NCI-H1417 treated with DMSO at 0.1 percent for 48 hours (cell line): ENCODE measurements around the gene ADIPOQ.
"Not testable (repeated sequence)": the region's sequence is repeated elsewhere in the genome, so short reads cannot be mapped to it uniquely, and the experiment has no call there.

ENCODE experiments used
- DNase-seq: peaks from one replicate; lab custom pipeline; 2025; lab: John Stamatoyannopoulos, UW

ADIPOQ gene

GRCh38 chr3:186870421-186871201 lies 28.1 kb downstream of the ADIPOQ start:
- DNase-seq: no peak

- DNase-seq: no peak
Observed at GRCh38 chr3:186871403-186871924, 29.0 kb downstream of the ADIPOQ start.

GRCh38 chr3:186873796-186874195 lies 31.3 kb downstream of the ADIPOQ start:
- not testable (repeated sequence) for DNase-seq

DNA sequence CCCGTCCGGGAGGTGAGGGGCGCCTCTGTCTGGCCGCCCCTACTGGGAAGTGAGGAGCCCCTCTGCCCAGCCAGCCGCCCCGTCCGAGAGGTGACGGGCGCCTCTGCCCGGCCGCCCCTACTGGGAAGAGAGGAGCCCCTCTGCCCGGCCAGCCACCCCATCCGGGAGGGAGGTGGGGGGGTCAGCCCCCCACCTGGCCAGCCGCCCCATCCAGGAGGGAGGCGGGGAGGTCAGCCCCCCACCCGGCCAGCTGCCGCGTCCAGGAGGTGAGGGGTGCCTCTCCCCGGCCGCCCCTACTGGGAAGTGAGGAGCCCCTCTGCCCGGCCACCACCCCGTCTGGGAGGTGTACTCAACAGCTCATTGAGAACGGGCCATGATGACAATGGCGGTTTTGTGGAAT lies 31.7 kb downstream of the ADIPOQ start:
- DNase-seq: not testable (repeated sequence)

DNA sequence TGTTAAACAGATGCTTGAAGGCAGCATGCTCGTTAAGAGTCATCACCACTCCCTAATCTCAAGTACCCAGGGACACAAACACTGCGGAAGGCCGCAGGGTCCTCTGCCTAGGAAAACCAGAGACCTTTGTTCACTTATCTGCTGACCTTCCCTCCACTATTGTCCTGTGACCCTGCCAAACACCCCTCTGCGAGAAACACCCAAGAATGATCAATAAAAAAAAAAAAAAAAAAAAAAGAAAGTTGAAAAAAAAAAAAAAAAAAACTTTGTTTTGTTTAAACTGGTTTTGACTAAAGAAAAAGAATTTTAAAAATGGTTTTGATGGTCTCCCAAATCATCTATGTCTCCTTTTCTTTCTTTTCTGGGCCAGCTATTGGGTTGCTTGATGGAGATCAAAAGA lies 32.3 kb downstream of the ADIPOQ start:
- DNase-seq: not testable (repeated sequence)

- DNase-seq: no peak
Observed at GRCh38 chr3:186875708-186876107, 33.2 kb downstream of the ADIPOQ start.

- no peak for DNase-seq
Observed at GRCh38 chr3:186879781-186880180, 37.3 kb downstream of the ADIPOQ start.

DNA sequence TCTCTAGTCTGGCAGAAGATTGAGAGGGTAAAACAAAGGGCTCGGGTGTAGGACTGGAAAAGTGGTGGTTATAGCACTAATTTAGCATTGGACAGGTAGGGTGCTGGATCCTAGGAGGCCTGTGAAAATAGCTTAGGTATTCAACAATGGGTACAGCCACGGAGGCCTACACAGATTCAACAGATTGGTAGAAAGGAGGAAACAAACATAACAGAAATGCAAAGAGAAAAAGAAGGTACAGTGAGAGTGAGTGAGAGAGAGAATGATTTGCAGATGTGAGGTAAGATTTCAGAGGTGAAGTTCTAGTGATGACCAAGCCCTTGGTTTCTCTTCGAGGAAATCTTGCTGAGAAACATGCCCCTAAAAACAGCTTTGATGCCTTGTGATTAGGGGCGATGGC lies 37.9 kb downstream of the ADIPOQ start:
- DNase-seq: no peak

GRCh38 chr3:186882150-186882524 lies 39.6 kb downstream of the ADIPOQ start:
- DNase-seq: no peak

- no peak for DNase-seq
Observed at GRCh38 chr3:186882881-186883685, 40.6 kb downstream of the ADIPOQ start.

DNA sequence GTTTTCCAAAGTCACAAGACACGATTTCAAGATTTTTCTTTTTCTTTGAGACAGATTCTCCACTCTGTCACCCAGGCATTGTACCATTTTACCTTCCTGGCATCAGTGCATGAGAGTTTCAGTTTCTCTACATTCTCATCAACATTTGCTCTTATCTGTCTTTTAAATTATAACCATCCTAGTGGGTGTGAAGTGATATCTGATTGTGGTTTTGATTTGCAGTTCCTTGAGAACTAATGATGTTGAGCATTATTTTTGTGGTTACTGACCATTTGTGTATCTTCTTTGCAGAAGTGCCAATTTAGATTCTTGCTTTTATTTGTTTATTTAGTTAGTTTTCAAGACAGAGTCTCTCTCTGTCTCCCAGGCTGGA lies 41.2 kb downstream of the ADIPOQ start:
- no peak for DNase-seq

DNA sequence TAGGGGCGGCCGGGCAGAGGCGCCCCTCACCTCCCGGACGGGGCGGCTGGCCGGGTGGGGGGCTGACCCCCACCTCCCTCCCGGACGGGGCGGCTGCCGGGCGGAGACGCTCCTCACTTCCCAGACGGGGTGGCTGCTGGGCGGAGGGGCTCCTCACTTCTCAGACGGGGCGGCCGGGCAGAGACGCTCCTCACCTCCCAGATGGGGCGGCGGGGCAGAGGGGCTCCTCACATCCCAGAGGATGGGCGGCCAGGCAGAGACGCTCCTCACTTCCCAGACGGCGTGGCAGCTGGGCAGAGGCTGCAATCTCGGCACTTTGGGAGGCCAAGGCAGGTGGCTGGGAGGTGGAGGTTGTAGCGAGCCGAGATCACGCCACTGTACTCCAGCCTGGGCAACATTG lies 42.4 kb downstream of the ADIPOQ start:
- DNase-seq: not testable (repeated sequence)

DNA sequence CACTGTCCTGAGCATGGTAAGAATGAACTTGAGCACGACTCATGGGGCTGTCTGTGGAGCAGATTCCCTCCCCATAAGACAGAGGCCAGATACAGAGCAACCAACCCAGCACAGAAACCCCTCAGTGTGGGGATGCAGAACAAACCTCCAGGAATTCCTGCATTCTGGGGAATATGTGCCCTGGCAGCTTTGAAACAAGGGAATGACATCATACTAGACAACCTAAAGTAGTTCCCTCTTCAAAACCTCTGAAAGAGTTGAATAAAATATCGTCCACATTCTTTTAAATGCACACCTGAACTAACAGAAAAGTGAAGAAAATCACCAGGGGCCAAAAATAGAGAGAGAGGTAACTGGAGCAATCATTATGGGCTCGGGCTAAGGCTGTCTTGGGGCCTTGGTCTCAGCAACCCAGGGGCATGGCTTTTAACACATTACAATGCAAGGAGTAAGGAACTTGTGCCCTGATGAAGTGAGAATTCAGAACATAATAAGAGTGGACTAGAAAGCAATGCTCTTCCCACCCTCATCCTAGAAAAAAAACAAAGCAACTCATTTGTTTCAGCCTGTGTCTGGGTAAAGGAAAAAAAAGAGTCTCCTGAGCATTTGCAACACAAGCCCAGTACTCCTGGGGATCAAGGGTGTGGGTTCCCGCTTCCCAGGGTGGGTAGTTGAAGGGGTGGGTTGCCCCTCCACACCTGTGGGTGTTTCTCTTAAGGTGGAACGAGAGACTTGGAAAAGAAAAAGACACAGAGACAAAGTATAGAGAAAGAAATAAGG lies 43.9 kb downstream of the ADIPOQ start:
- DNase-seq: no peak

- not testable (repeated sequence) for DNase-seq
Observed at GRCh38 chr3:186887507-186887938, 45.0 kb downstream of the ADIPOQ start.

DNA sequence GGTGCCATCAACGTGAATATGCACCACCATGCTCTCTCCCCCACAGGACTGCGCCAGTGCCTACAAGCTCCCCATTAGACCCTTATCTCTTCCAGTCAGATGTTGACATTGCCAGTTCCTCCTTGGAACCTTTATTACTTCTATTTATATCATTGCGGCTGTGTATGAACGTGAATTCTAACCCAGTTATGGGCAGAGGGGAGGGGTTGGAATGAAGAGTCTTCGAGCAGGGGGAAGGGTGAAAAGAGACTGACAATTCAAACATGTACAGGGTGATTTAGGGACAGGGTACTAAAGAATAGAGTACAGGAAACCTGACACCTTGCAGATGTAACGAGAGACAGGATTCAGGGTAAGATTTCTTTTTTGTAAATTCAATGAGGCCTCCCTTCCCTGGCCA lies 46.1 kb downstream of the ADIPOQ start:
- DNase-seq: no peak

DNA sequence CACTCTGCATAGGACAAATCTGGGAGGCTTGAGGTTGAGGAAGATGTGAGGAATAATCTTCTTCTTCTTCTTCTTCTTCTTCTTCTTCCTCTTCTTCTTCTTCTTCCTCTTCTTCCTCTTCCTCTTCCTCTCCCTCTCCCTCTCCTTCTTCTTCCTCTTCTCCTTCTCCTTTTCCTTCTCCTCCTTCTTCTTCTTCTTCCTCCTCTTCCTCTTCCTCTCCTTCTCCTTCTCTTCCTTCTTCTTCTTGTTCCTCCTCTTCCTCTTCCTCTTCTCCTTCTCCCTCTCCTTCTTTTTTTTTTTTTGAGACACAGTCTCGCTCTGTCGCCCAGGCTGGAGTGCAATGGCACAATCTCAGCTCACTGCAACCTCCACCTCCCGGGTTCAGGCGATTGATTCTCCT lies 47.2 kb downstream of the ADIPOQ start:
- DNase-seq: not testable (repeated sequence)

DNA sequence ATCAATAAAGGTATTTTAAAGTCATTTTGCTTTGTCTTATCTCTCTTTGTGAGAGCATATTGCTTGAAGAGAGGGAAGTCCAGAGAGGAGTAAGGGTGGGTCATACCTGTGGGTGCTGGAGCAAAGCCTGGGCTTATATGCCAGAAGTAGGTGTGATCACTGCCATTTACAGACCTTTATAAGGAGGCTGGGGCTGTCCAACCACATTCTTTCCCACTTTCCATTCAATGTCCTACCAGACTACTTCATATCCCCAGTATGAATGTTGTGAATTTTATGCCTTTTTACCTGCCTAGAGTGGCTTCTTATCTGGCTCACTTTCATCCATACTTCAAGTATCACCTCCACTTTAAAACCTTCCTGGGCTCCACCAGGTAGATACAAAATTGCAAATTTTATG lies 48.4 kb downstream of the ADIPOQ start:
- DNase-seq: no peak

DNA sequence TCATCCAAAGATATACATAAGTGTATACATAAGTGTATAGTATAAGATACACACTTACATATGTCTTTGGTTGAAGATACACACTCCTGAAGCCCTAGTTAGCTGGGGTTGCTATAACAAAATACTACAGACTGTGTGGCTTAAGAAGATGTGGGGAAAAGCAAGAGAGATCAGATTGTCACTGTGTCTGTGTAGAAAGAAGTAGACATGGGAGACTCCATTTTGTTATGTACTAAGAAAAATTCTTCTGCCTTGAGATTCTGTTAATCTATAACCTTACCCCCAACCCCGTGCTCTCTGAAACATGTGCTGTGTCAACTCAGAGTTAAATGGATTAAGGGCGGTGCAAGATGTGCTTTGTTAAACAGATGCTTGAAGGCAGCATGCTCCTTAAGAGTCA lies 50.6 kb downstream of the ADIPOQ start:
- not testable (repeated sequence) for DNase-seq

DNA sequence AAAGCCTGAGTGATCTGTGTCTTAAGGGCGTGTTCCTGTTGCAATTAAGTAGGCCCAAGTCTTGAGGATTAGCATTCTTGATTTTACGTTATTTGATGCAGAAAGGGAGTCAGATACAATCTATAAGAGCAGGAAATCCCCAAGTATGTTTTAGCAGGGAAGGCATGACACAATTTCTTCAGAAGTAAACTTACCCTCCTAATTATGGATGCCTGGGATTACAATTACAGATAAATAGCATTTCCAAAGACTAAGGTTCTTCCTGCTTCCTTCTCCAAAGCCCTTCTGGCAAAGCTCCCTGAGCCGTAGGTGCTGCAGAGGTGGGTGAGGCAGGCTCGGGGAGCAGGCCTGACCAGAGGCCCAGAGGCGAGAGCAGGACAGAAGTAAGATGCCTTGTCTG lies 52.9 kb downstream of the ADIPOQ start:
- DNase-seq: no peak

DNA sequence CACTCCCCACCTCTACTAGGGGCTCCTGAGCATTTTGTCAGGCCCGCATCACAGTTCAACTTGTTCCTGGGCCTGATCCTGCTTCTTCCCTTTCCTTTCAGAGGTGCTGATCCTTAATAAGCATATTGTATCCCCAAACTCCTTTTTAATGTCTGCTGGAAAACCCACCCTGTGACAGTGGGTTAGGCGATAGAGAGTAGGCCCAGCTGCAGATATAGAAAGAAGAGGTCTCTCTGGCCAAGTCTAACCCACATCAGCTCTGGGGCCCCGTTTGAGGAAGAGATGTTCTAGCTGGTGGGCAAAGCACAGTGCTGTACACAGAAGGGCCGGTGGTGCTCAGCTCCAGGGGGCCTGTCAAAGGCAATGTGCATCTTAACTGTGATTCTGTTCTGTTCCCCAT lies 53.5 kb downstream of the ADIPOQ start:
- DNase-seq: no peak

- no peak for DNase-seq
Observed at GRCh38 chr3:186896875-186897274, 54.4 kb downstream of the ADIPOQ start.

- no peak for DNase-seq
Observed at GRCh38 chr3:186901135-186901734, 58.7 kb downstream of the ADIPOQ start.
